Measurements from ENCODE around the gene DNASE2B. TPM values are rescaled to one million over a fixed set of nuclear protein-coding genes. Genes with fewer than 3 reads are reported as not detected.
A peak's percentile ranks its signal among the peaks of the same experiment; 100 is the strongest.

The DNASE2B gene
- total RNA-seq, 4 donors from 2014 or later: not detected

- Histone ChIP-seq H3K27me3 (no peaks in the 10 kb centered on the region), H3K36me3 (no peaks in the 10 kb centered on the region), H3K27ac (peak overlapping the region in 3 of 4 donors; percentile 29 to 55 (median 38)), H3K4me1 (peaks cover 0 to 18% (median 5%) of the 10 kb centered on the region in 3 donors), H3K4me3 (no peak overlapping the region), H3K9me3 (no peaks in the 10 kb centered on the region)
- intact Hi-C loops (cut with DNase I): no loop called here
- no peak for DNase-seq
- no peak for TF ChIP-seq POLR2A (IDR thresholded peaks at IDR 0.05)
- no peak for TF ChIP-seq CTCF (IDR thresholded peaks at IDR 0.05)
- WGBS, 2 donors: 81 to 92% methylated on average over 2 of the region's 2 CpGs
Observed at GRCh38 chr1:84366786-84367185, 31.5 kb upstream of the DNASE2B start.

- no peaks in the 10 kb centered on the region for H3K9me3 ChIP-seq
- H3K4me1 ChIP-seq: peaks cover 0 to 17% (median 5%) of the 10 kb centered on the region in 3 donors
- intact Hi-C loops (cut with DNase I): no loop called here
- no peaks in the 10 kb centered on the region for H3K36me3 ChIP-seq
- TF ChIP-seq CTCF (IDR thresholded peaks at IDR 0.05) (no peak), POLR2A (IDR thresholded peaks at IDR 0.05) (no peak)
- no peak overlapping the region for H3K4me3 ChIP-seq
- no peak for DNase-seq
- no peaks in the 10 kb centered on the region for H3K27me3 ChIP-seq
- 56 to 76% methylated on average over 1 of the region's 1 CpG for WGBS, 2 donors
- peak overlapping the region in 3 of 4 donors; percentile 29 to 55 (median 47) for H3K27ac ChIP-seq
Observed at GRCh38 chr1:84367219-84367618, 31.1 kb upstream of the DNASE2B start.

- no peak for DNase-seq
- no peak for TF ChIP-seq POLR2A (IDR thresholded peaks at IDR 0.05)
- TF ChIP-seq CTCF (IDR thresholded peaks at IDR 0.05): no peak
- peaks cover 0 to 17% (median 5%) of the 10 kb centered on the region in 3 donors for H3K4me1 ChIP-seq
- no peaks in the 10 kb centered on the region for H3K27me3 ChIP-seq
- intact Hi-C loops (cut with DNase I): no loop called here
- WGBS, 2 donors: 82 to 86% methylated on average over 5 of the region's 5 CpGs
- no peak overlapping the region for H3K27ac ChIP-seq
- H3K36me3 ChIP-seq: no peaks in the 10 kb centered on the region
- H3K9me3 ChIP-seq: no peaks in the 10 kb centered on the region
- no peak overlapping the region for H3K4me3 ChIP-seq
Observed at GRCh38 chr1:84368441-84368840, 29.8 kb upstream of the DNASE2B start.

GRCh38 chr1:84370266-84370665, 28.0 kb upstream of the DNASE2B start:
- Histone ChIP-seq H3K4me1 (peaks cover 0 to 21% (median 5%) of the 10 kb centered on the region in 3 donors), H3K4me3 (no peak overlapping the region), H3K36me3 (no peaks in the 10 kb centered on the region), H3K9me3 (no peaks in the 10 kb centered on the region), H3K27me3 (no peaks in the 10 kb centered on the region), H3K27ac (no peak overlapping the region)
- 70 to 75% methylated on average over 1 of the region's 1 CpG for WGBS, 2 donors
- no peak for DNase-seq
- intact Hi-C loops (cut with DNase I): no loop called here
- TF ChIP-seq POLR2A (IDR thresholded peaks at IDR 0.05) (no peak), CTCF (IDR thresholded peaks at IDR 0.05) (no peak)

- TF ChIP-seq POLR2A (IDR thresholded peaks at IDR 0.05): no peak
- no peaks in the 10 kb centered on the region for H3K9me3 ChIP-seq
- no peaks in the 10 kb centered on the region for H3K27me3 ChIP-seq
- H3K4me3 ChIP-seq: no peak overlapping the region
- intact Hi-C loops (cut with DNase I): no loop called here
- DNase-seq: no peak
- H3K36me3 ChIP-seq: no peaks in the 10 kb centered on the region
- H3K27ac ChIP-seq: no peak overlapping the region
- 74 to 75% methylated on average over 4 of the region's 4 CpGs for WGBS, 2 donors
- H3K4me1 ChIP-seq: peaks cover 0 to 14% (median 5%) of the 10 kb centered on the region in 3 donors
Observed at GRCh38 chr1:84370831-84371394, 27.4 kb upstream of the DNASE2B start.
